HEK293 (cell line): Measurements from ENCODE around the gene UMAD1.
A peak's percentile ranks its signal among the peaks of the same experiment; 100 is the strongest.

Source experiments
- CTCF ChIA-PET: fragments of 350-600 bp; formaldehyde crosslinking; extraction: SDS; loops from one replicate; lab custom pipeline; 2021; ENCODE audit warnings: antibody characterized with exemption; lab: Yijun Ruan, JAX
- POLR2A ChIA-PET: fragments of 300-600 bp; formaldehyde crosslinking; extraction: SDS; loops from one replicate; lab custom pipeline; 2020; ENCODE audit warnings: antibody characterized with exemption, inconsistent platforms; lab: Yijun Ruan, JAX
- H3K27ac ChIP-seq: fragments of 200-500 bp; sonication (Bioruptor generic); 2 replicates; pipeline ENCODE4 v1.5.1; 2014; ENCODE audit warnings: low read depth, low read length, control low read depth, inconsistent platforms; ENCODE audit errors: extremely low read depth
- H3K36me3 ChIP-seq, 2 experiments: fragments of 200-500 bp in 1 of 2; sonication (Bioruptor generic) in 1 of 2; 1 replicate in 1 of 2; 2 replicates in 1 of 2; pipeline ENCODE4 v1.5.1; 2014 to 2017; ENCODE audit warnings: inconsistent platforms in 2 of 2, low read length in 2 of 2; ENCODE audit not compliant: control insufficient read depth in 2 of 2, insufficient read depth in 1 of 2
- H3K4me1 ChIP-seq: fragments of 200-500 bp; sonication (Bioruptor generic); 2 replicates; pipeline ENCODE4 v1.5.1; 2014; ENCODE audit warnings: mild to moderate bottlenecking, low read length, inconsistent platforms; ENCODE audit not compliant: control insufficient read depth, insufficient read depth
- H3K4me3 ChIP-seq: 2 replicates; pipeline ENCODE4 v1.5.1; 2011; ENCODE audit warnings: low read depth, mild to moderate bottlenecking, control low read depth, low read length, moderate library complexity
- H3K9me3 ChIP-seq: fragments of 200-500 bp; sonication (Bioruptor generic); 2 replicates; pipeline ENCODE4 v1.5.1; 2014; ENCODE audit warnings: low read depth, low read length, inconsistent platforms; ENCODE audit not compliant: control insufficient read depth, insufficient read depth
- GLI2 ChIP-seq: fragments of 450-650 bp; formaldehyde crosslinking; IDR thresholded peaks from 2 replicates; pipeline ENCODE4; 2017; ENCODE audit warnings: missing biosample characterization, missing genetic modification characterization, low read depth, borderline replicate concordance
- OSR2 ChIP-seq: fragments of 450-650 bp; formaldehyde crosslinking; IDR thresholded peaks from 2 replicates; pipeline ENCODE4 v1.5.1; 2016; ENCODE audit warnings: missing biosample characterization, missing genetic modification characterization
- PRDM4 ChIP-seq: fragments of 450-650 bp; formaldehyde crosslinking; IDR thresholded peaks from 2 replicates; pipeline ENCODE4 v1.5.1; 2017; ENCODE audit warnings: missing biosample characterization, missing genetic modification characterization
- SP7 ChIP-seq: fragments of 450-650 bp; formaldehyde crosslinking; IDR thresholded peaks from 2 replicates; pipeline ENCODE4 v1.5.1; 2016; ENCODE audit warnings: missing biosample characterization, missing genetic modification characterization
- WT1 ChIP-seq: fragments of 450-650 bp; formaldehyde crosslinking; IDR thresholded peaks from 2 replicates; pipeline ENCODE4 v1.5.1; 2016; ENCODE audit warnings: missing biosample characterization, missing genetic modification characterization
- ZNF280D ChIP-seq: fragments of 450-650 bp; formaldehyde crosslinking; IDR thresholded peaks from 2 replicates; pipeline ENCODE4 v1.5.1; 2016; ENCODE audit warnings: missing biosample characterization, missing genetic modification characterization
- ZNF302 ChIP-seq: fragments of 450-650 bp; formaldehyde crosslinking; IDR thresholded peaks from 2 replicates; pipeline ENCODE4 v1.5.1; 2016; ENCODE audit warnings: missing biosample characterization, missing genetic modification characterization, low read depth
- ZNF335 ChIP-seq: fragments of 450-650 bp; formaldehyde crosslinking; conservative IDR thresholded peaks from 2 replicates; pipeline ENCODE4 v1.5.1; 2016; ENCODE audit warnings: missing biosample characterization, missing genetic modification characterization
- ZNF366 ChIP-seq: fragments of 450-650 bp; formaldehyde crosslinking; conservative IDR thresholded peaks from 2 replicates; pipeline ENCODE4 v1.5.1; 2016; ENCODE audit warnings: missing biosample characterization, missing genetic modification characterization
- ZNF404 ChIP-seq: fragments of 450-650 bp; formaldehyde crosslinking; IDR thresholded peaks from 2 replicates; pipeline ENCODE4 v1.5.1; 2017; ENCODE audit warnings: missing biosample characterization, missing genetic modification characterization
- ZNF610 ChIP-seq: fragments of 450-650 bp; formaldehyde crosslinking; IDR thresholded peaks from 2 replicates; pipeline ENCODE4 v1.5.1; 2016; ENCODE audit warnings: missing biosample characterization, missing genetic modification characterization, borderline replicate concordance
- ZNF621 ChIP-seq: fragments of 450-650 bp; formaldehyde crosslinking; IDR thresholded peaks from 2 replicates; pipeline ENCODE4 v1.5.1; 2017; ENCODE audit warnings: missing biosample characterization, missing genetic modification characterization
- ZNF629 ChIP-seq: fragments of 450-650 bp; formaldehyde crosslinking; IDR thresholded peaks from 2 replicates; pipeline ENCODE4 v1.5.1; 2017; ENCODE audit warnings: missing biosample characterization, missing genetic modification characterization
- ZNF692 ChIP-seq: fragments of 450-650 bp; formaldehyde crosslinking; IDR thresholded peaks from 2 replicates; pipeline ENCODE4 v1.5.1; 2016; ENCODE audit warnings: missing biosample characterization, missing genetic modification characterization
- ZNF792 ChIP-seq: fragments of 450-650 bp; formaldehyde crosslinking; IDR thresholded peaks from 2 replicates; pipeline ENCODE4 v1.5.1; 2016; ENCODE audit warnings: missing biosample characterization, missing genetic modification characterization
- ZNF843 ChIP-seq: fragments of 450-650 bp; formaldehyde crosslinking; IDR thresholded peaks from 2 replicates; pipeline ENCODE4 v1.5.1; 2016; ENCODE audit warnings: missing biosample characterization, missing genetic modification characterization
- TF ChIP-seq, protein P1 (sequence below): fragments of 450-650 bp; formaldehyde crosslinking; IDR thresholded peaks from 2 replicates; pipeline ENCODE4 v1.5.1; 2016; ENCODE audit warnings: missing biosample characterization, missing genetic modification characterization
- TF ChIP-seq, protein P2 (sequence below): fragments of 450-650 bp; formaldehyde crosslinking; IDR thresholded peaks from 2 replicates; pipeline ENCODE4 v1.5.1; 2017; ENCODE audit warnings: missing biosample characterization, missing genetic modification characterization

The UMAD1 gene

GRCh38 chr7:7651479-7651878 lies 10.9 kb downstream of the UMAD1 start:
- Histone ChIP-seq H3K4me3 (no peak overlapping the region), H3K27ac (no peak overlapping the region; the same call in 1 of the 2 replicates), H3K36me3 (no peaks in the 10 kb centered on the region), H3K4me1 (peaks cover 15% of the 10 kb centered on the region), H3K9me3 (no peaks in the 10 kb centered on the region)
- ChIA-PET CTCF (no interaction called here), POLR2A (interaction anchor here (1.0 to 1.9 kb wide), 2 partner anchors 11 to 15 kb away, joined by 3 to 5 read pairs; partner anchors contain the start of gene UMAD1)
- TF ChIP-seq ZNF792 (tag by site-specific recombination) (no peak), ZNF843 (tag by site-specific recombination) (no peak), ZNF280D (tag by site-specific recombination) (no peak), ZNF335 (tag by site-specific recombination) (peak; percentile 51), ZNF302 (tag by site-specific recombination) (no peak), OSR2 (peak; percentile 18; the same call in 1 of the 2 replicates)
- TF ChIP-seq, protein P1, sequence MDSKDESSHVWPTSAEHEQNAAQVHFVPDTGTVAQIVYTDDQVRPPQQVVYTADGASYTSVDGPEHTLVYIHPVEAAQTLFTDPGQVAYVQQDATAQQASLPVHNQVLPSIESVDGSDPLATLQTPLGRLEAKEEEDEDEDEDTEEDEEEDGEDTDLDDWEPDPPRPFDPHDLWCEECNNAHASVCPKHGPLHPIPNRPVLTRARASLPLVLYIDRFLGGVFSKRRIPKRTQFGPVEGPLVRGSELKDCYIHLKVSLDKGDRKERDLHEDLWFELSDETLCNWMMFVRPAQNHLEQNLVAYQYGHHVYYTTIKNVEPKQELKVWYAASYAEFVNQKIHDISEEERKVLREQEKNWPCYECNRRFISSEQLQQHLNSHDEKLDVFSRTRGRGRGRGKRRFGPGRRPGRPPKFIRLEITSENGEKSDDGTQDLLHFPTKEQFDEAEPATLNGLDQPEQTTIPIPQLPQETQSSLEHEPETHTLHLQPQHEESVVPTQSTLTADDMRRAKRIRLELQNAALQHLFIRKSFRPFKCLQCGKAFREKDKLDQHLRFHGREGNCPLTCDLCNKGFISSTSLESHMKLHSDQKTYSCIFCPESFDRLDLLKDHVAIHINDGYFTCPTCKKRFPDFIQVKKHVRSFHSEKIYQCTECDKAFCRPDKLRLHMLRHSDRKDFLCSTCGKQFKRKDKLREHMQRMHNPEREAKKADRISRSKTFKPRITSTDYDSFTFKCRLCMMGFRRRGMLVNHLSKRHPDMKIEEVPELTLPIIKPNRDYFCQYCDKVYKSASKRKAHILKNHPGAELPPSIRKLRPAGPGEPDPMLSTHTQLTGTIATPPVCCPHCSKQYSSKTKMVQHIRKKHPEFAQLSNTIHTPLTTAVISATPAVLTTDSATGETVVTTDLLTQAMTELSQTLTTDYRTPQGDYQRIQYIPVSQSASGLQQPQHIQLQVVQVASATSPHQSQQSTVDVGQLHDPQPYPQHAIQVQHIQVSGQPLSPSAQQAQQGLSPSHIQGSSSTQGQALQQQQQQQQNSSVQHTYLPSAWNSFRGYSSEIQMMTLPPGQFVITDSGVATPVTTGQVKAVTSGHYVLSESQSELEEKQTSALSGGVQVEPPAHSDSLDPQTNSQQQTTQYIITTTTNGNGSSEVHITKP (tag by site-specific recombination): peak; percentile 27; the same call in 1 of the 2 replicates
- TF ChIP-seq, protein P2, sequence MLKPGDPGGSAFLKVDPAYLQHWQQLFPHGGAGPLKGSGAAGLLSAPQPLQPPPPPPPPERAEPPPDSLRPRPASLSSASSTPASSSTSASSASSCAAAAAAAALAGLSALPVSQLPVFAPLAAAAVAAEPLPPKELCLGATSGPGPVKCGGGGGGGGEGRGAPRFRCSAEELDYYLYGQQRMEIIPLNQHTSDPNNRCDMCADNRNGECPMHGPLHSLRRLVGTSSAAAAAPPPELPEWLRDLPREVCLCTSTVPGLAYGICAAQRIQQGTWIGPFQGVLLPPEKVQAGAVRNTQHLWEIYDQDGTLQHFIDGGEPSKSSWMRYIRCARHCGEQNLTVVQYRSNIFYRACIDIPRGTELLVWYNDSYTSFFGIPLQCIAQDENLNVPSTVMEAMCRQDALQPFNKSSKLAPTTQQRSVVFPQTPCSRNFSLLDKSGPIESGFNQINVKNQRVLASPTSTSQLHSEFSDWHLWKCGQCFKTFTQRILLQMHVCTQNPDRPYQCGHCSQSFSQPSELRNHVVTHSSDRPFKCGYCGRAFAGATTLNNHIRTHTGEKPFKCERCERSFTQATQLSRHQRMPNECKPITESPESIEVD: peak; percentile 40

DNA sequence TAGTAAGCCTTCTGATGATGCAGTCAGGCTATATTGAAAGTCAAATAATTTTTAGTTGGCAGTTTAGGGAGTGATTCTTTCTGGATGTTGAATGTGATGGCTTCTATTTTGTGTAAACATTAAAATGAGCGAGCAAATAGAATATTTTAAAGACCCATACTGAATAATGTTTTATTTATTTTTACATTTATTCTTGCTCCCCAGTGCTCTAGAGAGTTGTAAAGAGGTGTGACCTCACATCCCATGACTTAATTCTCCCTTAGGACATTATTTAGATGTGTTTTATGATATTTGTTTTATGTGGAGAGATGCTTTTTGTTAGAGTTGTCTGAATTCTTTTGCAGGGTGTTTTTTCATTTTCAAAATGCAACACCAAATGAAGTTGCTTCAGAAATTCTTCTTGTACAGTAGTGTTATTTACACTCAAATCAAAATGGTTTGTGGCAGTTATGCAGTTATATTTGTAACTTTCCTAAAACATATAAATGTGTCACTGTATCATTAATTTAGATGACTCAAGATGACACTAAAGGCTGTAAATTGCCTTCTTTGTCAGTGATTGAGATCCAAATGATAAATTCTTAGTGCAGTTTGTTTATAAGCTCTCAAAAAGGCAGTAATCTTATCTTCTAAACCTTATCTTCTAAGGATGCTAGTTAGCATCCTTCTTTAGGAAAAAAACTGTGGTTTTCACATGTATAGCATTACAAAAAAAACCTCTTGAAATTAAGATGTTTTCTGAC lies 12.4 kb downstream of the UMAD1 start:
- ChIA-PET CTCF (interaction anchor here (0.7 to 1.6 kb wide), 6 partner anchors 8 to 537 kb away, joined by 3 to 4 read pairs (median 3); no protein-coding TSS in a partner anchor), POLR2A (no interaction called here)
- H3K4me3 ChIP-seq: no peak overlapping the region
- no peaks in the 10 kb centered on the region for H3K9me3 ChIP-seq
- H3K36me3 ChIP-seq: no peaks in the 10 kb centered on the region
- H3K27ac ChIP-seq: no peak overlapping the region
- peaks cover 15% of the 10 kb centered on the region for H3K4me1 ChIP-seq
- TF ChIP-seq ZNF692 (peak; percentile 62), ZNF621 (tag by site-specific recombination) (no peak), OSR2 (peak; percentile 71), GLI2 (tag by site-specific recombination) (peak; percentile 28; the same call in 1 of the 2 replicates), ZNF404 (tag by site-specific recombination) (no peak), ZNF366 (peak; percentile 62; the same call in 1 of the 2 replicates), SP7 (tag by site-specific recombination) (peak; percentile 16; the same call in 1 of the 2 replicates), WT1 (tag by site-specific recombination) (peak; percentile 44; the same call in 1 of the 2 replicates), PRDM4 (tag by site-specific recombination) (no peak), ZNF629 (tag by site-specific recombination) (peak; percentile 71; the same call in 1 of the 2 replicates), ZNF610 (tag by site-specific recombination) (no peak), ZNF843 (tag by site-specific recombination) (peak; percentile 84; the same call in 1 of the 2 replicates)
